Activated naive CD8-positive, alpha-beta T cell treated with anti-CD3 and anti-CD28 coated beads, Interleukin-2, amount 50 U/mL, for 16 hours (primary cell): ENCODE data around the gene PRRC2A.

Source experiments
- DNase-seq: peaks from one replicate; pipeline ENCODE4 v3.0.0-alpha.2; 2020; ENCODE audit warnings: low read depth, low spot score

Gene PRRC2A

GRCh38 chr6:31622684-31623091 lies 2.2 kb downstream of the PRRC2A start:
- no peak for DNase-seq

GRCh38 chr6:31624070-31624469 lies 3.6 kb downstream of the PRRC2A start:
- no peak for DNase-seq

GRCh38 chr6:31626952-31627351 lies 6.4 kb downstream of the PRRC2A start:
- no peak for DNase-seq

DNA sequence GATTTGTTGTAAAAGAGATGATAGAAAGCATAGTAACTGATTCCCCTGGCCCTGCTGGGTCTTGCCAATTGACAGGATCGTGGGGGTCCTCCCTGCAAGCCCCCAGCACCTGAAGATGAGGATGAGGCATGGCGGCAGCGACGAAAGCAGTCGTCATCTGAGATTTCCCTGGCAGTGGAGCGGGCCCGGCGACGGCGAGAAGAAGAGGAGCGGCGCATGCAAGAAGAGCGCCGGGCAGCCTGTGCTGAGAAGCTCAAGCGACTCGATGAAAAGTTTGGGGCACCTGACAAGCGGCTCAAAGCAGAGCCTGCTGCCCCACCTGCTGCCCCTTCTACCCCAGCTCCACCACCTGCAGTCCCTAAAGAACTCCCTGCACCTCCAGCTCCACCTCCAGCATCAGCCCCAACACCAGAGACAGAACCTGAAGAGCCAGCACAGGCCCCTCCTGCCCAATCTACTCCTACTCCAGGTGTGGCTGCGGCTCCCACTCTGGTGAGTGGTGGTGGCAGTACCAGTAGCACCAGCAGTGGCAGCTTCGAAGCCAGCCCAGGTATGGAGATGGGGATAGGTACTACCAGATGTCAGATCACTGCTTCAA lies 7.3 kb downstream of the PRRC2A start:
- DNase-seq = no peak

GRCh38 chr6:31629014-31629413 lies 8.5 kb downstream of the PRRC2A start:
- no peak for DNase-seq

- no peak for DNase-seq
Measured at GRCh38 chr6:31630177-31630934, 9.8 kb downstream of the PRRC2A start.

DNA sequence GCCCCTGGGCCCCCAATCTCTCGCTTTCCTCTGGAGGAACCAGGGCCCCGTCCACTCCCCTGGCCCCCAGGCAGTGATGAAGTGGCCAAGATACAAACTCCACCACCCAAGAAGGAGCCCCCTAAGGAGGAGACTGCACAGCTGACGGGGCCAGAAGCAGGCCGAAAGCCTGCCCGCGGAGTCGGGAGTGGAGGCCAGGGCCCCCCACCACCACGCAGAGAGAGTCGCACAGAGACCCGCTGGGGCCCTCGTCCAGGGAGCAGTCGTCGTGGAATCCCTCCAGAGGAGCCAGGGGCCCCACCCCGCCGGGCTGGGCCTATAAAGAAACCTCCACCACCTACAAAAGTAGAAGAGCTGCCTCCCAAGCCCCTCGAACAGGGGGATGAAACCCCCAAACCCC lies 10.7 kb downstream of the PRRC2A start:
- no peak for DNase-seq

- no peak for DNase-seq
Measured at GRCh38 chr6:31631681-31632278, 11.3 kb downstream of the PRRC2A start.

DNA sequence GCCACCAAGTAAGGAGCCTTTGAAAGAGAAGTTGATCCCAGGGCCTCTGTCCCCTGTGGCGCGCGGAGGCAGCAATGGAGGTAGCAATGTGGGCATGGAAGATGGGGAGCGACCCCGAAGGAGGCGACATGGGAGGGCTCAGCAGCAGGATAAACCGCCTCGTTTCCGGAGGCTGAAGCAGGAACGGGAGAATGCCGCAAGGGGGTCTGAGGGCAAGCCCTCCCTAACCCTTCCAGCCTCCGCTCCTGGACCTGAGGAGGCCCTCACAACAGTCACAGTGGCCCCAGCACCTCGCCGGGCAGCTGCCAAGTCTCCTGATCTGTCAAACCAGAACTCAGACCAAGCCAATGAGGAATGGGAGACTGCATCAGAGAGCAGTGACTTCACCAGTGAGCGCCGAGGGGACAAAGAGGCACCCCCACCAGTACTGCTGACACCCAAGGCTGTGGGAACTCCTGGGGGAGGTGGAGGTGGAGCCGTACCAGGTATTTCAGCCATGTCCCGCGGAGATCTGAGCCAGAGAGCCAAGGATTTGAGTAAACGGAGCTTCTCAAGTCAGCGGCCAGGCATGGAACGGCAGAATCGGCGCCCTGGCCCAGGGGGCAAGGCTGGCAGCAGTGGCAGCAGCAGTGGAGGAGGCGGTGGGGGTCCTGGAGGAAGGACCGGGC lies 11.9 kb downstream of the PRRC2A start:
- no peak for DNase-seq

- no peak for DNase-seq
Measured at GRCh38 chr6:31633447-31633846, 12.9 kb downstream of the PRRC2A start.

- DNase-seq = no peak
Measured at GRCh38 chr6:31634131-31634530, 13.6 kb downstream of the PRRC2A start.

DNA sequence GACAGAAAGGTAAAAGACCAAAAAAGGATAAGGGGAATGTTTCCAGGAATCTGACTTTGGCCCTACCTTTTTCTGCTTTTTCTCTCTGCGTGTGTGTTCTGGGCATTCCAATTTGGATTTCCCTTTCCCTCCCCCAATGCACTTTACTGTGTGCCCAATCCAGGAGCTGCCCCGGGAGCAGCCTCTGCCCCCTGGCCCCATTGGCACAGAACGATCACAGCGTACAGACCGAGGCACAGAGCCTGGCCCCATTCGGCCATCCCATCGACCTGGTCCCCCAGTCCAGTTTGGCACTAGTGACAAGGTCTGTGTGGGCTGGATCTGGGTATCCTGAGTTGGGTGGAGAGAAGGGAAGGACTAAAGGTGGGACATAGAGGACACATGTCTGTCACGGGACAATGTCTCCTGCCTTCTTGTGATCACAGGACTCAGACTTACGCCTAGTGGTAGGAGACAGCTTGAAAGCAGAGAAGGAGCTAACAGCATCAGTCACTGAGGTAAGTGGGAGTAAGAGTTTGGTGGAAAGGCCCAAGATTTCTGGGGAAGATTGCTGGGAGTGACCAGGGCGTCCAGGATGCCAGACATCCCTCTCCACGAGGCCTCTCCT lies 14.6 kb downstream of the PRRC2A start:
- no peak for DNase-seq

- no peak for DNase-seq
Measured at GRCh38 chr6:31636698-31637596, 16.4 kb downstream of the PRRC2A start.

DNA sequence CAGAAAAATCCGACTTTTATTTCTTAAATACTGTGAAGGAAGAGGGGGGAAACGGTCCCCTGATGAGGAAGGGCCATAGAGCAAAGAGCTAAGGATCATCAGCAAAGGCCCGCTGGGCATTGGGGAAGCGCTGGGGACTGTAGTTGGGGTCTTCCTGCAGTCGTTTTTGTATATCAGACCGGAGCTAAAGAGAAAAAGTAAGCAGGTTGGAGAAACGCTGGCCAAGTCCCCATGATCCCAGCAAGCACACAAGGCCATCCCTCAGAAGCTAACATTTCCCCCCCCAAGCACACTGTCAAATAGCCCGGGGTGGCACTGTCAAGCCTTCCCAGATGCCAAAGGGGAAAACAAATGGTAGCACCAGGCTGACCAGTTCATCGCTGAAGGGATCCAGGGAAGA lies 18.5 kb downstream of the PRRC2A start:
- no peak for DNase-seq

- DNase-seq = no peak
Measured at GRCh38 chr6:31639449-31639861, 18.9 kb downstream of the PRRC2A start.

DNA sequence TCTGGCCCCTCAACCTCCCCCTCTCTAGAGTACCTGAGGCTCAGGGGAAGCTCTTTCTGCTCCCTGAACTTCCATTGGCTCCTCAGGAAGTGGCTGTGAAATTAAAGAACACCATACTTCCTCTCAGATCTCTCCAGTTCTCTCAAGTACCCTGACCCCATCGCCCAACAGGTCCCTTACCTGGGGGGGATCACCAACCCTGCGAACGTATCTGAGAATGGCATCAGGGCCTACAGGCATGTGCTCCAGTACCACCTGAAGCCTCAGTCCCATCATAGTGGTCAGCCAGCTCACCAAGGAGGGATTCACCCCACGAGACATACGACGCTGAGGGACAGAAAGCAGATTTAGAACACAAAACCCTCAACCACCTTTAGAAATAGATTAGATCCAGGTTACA lies 20.1 kb downstream of the PRRC2A start:
- DNase-seq = no peak

DNA sequence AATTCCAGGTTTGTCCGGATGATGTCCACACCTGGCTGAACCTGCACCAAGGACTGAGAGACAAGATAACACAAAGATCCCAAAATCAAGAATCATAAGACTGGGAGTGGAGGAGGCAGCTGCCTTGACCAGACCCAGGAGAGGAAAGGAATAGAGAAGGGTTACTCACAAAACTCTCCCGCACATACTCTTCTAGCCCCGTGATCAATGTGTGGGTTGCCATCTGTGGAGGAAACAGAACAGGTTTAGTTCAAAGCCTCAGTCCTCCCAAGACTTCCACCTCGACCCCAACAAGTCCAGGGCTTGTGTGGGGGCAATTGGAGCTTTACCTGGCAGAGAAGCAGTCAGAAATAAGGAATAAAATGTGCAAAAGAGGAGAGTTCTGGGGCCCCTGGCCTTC lies 20.9 kb downstream of the PRRC2A start:
- no peak for DNase-seq

GRCh38 chr6:31642798-31643570 lies 22.5 kb downstream of the PRRC2A start:
- DNase-seq = no peak

DNA sequence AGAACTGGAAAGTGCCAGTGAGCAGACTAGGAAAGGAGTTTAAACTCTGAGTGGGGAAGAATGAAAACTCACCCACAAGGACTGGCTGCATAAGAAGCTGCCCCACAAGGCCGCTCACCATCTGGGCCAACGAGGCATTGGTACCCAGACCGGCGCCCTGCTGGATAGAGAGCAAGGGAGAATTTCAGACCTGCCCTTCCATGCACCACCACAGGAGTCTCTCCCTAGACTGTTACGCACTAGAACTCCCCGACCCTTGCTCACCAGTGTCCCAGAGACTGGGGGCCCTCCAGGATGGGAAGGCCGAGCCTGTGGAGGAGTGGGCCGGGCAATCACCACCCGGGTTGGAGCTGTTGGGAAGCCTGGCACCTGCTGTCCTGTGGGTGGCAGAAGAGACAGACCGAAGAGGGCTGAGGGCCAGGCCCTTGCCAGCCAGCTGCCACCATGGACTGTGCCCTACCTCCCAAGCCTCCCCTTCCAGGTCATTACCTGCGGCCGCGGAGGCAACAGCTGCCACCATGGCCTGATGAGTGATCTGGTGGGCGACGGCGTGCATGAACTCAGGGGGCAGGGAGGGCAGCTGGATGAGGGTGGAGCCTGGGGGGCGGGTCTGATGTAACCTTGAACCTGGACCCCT lies 23.4 kb downstream of the PRRC2A start:
- no peak for DNase-seq

- no peak for DNase-seq
Measured at GRCh38 chr6:31645325-31645724, 24.8 kb downstream of the PRRC2A start.
